Hepatocyte (in vitro differentiated cells): ENCODE measurements around the gene NAT14. TPM values are rescaled to one million over a fixed set of nuclear protein-coding genes. Genes with fewer than 3 reads are reported as not detected.

Source experiments
- DNase-seq: peaks from one replicate; pipeline ENCODE4 v3.0.0-alpha.2; 2016; ENCODE audit warnings: low spot score
- H2AFZ ChIP-seq: fragments of 200-600 bp; sonication (generic); 2 replicates; pipeline ENCODE4 v1.6.0; 2016; ENCODE audit warnings: antibody characterized with exemption, mild to moderate bottlenecking
- H3K27ac ChIP-seq: fragments of 200-600 bp; sonication (generic); 2 replicates; pipeline ENCODE4 v1.5.1; 2016; ENCODE audit warnings: mild to moderate bottlenecking
- H3K27me3 ChIP-seq: fragments of 200-600 bp; sonication (generic); 2 replicates; pipeline ENCODE4 v1.6.1; 2016
- H3K36me3 ChIP-seq: fragments of 200-600 bp; sonication (generic); replicated peaks from 2 replicates; pipeline ENCODE4 v1.5.1; 2016; ENCODE audit warnings: low read depth; ENCODE audit not compliant: insufficient read depth
- H3K4me1 ChIP-seq: fragments of 200-600 bp; sonication (generic); 2 replicates; pipeline ENCODE4 v1.5.1; 2016; ENCODE audit warnings: mild to moderate bottlenecking, moderate library complexity; ENCODE audit not compliant: insufficient read depth
- H3K4me2 ChIP-seq: fragments of 200-600 bp; sonication (generic); 2 replicates; pipeline ENCODE4 v1.6.0; 2016
- H3K4me3 ChIP-seq: fragments of 200-600 bp; sonication (generic); 2 replicates; pipeline ENCODE4 v1.5.1; 2016; ENCODE audit warnings: mild to moderate bottlenecking
- H3K79me2 ChIP-seq: fragments of 200-600 bp; sonication (generic); 2 replicates; pipeline ENCODE4 v1.6.0; 2017; ENCODE audit warnings: mild to moderate bottlenecking
- H3K9me2 ChIP-seq: fragments of 200-600 bp; sonication (generic); replicated peaks from 2 replicates; pipeline ENCODE4 v1.6.0; 2017; ENCODE audit warnings: mild to moderate bottlenecking; ENCODE audit not compliant: insufficient read depth
- H3K9me3 ChIP-seq: fragments of 200-600 bp; sonication (generic); 2 replicates; pipeline ENCODE4 v1.5.1; 2016; ENCODE audit warnings: low read depth, mild to moderate bottlenecking
- H4K20me1 ChIP-seq: fragments of 200-600 bp; sonication (generic); 2 replicates; pipeline ENCODE4 v1.6.0; 2016; ENCODE audit warnings: mild to moderate bottlenecking; ENCODE audit not compliant: insufficient read depth, poor library complexity, severe bottlenecking
- EZH2 ChIP-seq: fragments of 200-600 bp; sonication (generic); IDR thresholded peaks from 2 replicates; pipeline ENCODE4 v1.6.1; 2016; ENCODE audit warnings: antibody characterized with exemption, mild to moderate bottlenecking, borderline replicate concordance
- EZH2phosphoT487 ChIP-seq: fragments of 200-600 bp; sonication (generic); IDR thresholded peaks from one replicate; pipeline ENCODE4 v1.6.1; 2018; ENCODE audit warnings: antibody characterized with exemption, mild to moderate bottlenecking, low read depth, moderate library complexity; ENCODE audit not compliant: unreplicated experiment, severe bottlenecking
- WGBS: methylation state at CpG from one replicate; pipeline ENCODE4 v1.1.6; 2016; ENCODE audit warnings: low lambda C conversion rate; ENCODE audit errors: missing lambda C conversion rate; 5-methylcytosine and 5-hydroxymethylcytosine counted together
- polyA plus RNA-seq: library from polyadenylated mRNA; unstranded; fragments of >200 nt; fragmentation: Nextera tagmentation; extraction: Ambion mirVana; gene quantifications from 2 replicates; pipeline ENCODE4 v1.2.1, GENCODE V29; 2016
- total RNA-seq: library from RNA; depleted of rRNA; stranded (reverse); fragments of >200 nt; gene quantifications from 2 replicates; pipeline ENCODE4 v1.2.3, GENCODE V29; 2014
- TF ChIP-seq, protein P1 (sequence below): fragments of 200-600 bp; sonication (generic); IDR thresholded peaks from 2 replicates; pipeline ENCODE4 v1.5.1; 2016; ENCODE audit warnings: antibody characterized with exemption, mild to moderate bottlenecking; ENCODE audit not compliant: poor library complexity

The NAT14 gene
- total RNA-seq, result 14.0 and 22.3 TPM in 2 replicates
- polyA plus RNA-seq, result 40.3 and 43.6 TPM in 2 replicates

GRCh38 chr19:55484593-55485438, at the start of gene NAT14:
Gene NAT14 (plus strand): TSS chr19:55485188. CDS start chr19:55485709, 521 bp downstream.
- no peak for TF ChIP-seq EZH2phosphoT487
- TF ChIP-seq, protein P1, sequence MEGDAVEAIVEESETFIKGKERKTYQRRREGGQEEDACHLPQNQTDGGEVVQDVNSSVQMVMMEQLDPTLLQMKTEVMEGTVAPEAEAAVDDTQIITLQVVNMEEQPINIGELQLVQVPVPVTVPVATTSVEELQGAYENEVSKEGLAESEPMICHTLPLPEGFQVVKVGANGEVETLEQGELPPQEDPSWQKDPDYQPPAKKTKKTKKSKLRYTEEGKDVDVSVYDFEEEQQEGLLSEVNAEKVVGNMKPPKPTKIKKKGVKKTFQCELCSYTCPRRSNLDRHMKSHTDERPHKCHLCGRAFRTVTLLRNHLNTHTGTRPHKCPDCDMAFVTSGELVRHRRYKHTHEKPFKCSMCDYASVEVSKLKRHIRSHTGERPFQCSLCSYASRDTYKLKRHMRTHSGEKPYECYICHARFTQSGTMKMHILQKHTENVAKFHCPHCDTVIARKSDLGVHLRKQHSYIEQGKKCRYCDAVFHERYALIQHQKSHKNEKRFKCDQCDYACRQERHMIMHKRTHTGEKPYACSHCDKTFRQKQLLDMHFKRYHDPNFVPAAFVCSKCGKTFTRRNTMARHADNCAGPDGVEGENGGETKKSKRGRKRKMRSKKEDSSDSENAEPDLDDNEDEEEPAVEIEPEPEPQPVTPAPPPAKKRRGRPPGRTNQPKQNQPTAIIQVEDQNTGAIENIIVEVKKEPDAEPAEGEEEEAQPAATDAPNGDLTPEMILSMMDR, result no peak
- no peak for TF ChIP-seq EZH2
- Histone ChIP-seq H3K79me2 (peaks cover 10% of the 10 kb centered on the region), H3K4me1 (peaks cover 30% of the 10 kb centered on the region), H3K9me2 (no peaks in the 10 kb centered on the region), H3K27me3 (no peaks in the 10 kb centered on the region), H3K36me3 (no peaks in the 10 kb centered on the region), H3K4me2 (peak within 1 kb of the TSS; percentile 94), H3K4me3 (peak within 1 kb of the TSS; percentile 100), H3K27ac (peak within 1 kb of the TSS; percentile 71), H2AFZ (peak within 1 kb of the TSS; percentile 48), H4K20me1 (no peaks in the 10 kb centered on the region), H3K9me3 (no peaks in the 10 kb centered on the region)
- DNase-seq, result peak; percentile 82
- WGBS, result 7% methylated on average over 31 of the region's 78 CpGs

DNA sequence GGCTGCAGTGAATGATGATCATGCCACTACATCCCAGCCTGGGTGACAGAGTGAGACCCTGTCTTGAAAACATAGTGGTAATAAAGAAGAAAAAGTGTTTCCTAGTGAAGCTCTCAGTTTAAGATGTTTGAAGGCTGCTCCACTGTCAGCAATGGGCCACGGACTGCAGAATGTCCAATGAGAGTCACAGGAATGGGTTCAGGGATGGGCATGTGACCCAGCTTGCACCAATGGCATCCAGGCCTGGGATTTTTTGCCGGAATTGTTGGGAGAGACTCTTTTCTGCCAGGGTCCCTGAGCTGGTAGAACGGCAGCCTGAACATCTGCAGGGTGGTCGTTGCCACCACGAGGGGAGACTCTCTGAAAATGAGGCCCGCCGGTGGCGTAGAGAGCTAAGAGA, 48.1 kb upstream of the NAT14 start:
- no peaks in the 10 kb centered on the region for H3K79me2 ChIP-seq
- no peak overlapping the region for H3K4me2 ChIP-seq
- no peaks in the 10 kb centered on the region for H3K36me3 ChIP-seq
- DNase-seq, result no peak
- peaks cover 29% of the 10 kb centered on the region for H3K27me3 ChIP-seq
- H3K4me3 ChIP-seq, result no peak overlapping the region
- no peak overlapping the region for H3K27ac ChIP-seq
- no peaks in the 10 kb centered on the region for H3K4me1 ChIP-seq
- TF ChIP-seq EZH2phosphoT487, result no peak
- TF ChIP-seq, protein P1, result no peak
- no peaks in the 10 kb centered on the region for H4K20me1 ChIP-seq
- H3K9me3 ChIP-seq, result no peaks in the 10 kb centered on the region
- H3K9me2 ChIP-seq, result no peaks in the 10 kb centered on the region
- WGBS, result 53% methylated on average over 8 of the region's 8 CpGs
- no peak overlapping the region for H2AFZ ChIP-seq

GRCh38 chr19:55437410-55437809, 47.6 kb upstream of the NAT14 start:
- Histone ChIP-seq H3K9me3 (no peaks in the 10 kb centered on the region), H3K9me2 (no peaks in the 10 kb centered on the region), H2AFZ (no peak overlapping the region), H3K27ac (no peak overlapping the region), H4K20me1 (no peaks in the 10 kb centered on the region), H3K27me3 (peaks cover 32% of the 10 kb centered on the region), H3K4me2 (peak overlapping the region; percentile 58), H3K4me3 (no peak overlapping the region), H3K4me1 (no peaks in the 10 kb centered on the region), H3K79me2 (no peaks in the 10 kb centered on the region), H3K36me3 (no peaks in the 10 kb centered on the region)
- TF ChIP-seq, protein P1, result no peak
- TF ChIP-seq EZH2phosphoT487, result no peak
- no peak for TF ChIP-seq EZH2
- 3% methylated on average over 16 of the region's 17 CpGs for WGBS
- DNase-seq, result peak; percentile 83
